MCF 10A (cell line): Measurements from ENCODE around the gene NKD1. TPM values are rescaled to one million over a fixed set of nuclear protein-coding genes. Genes with fewer than 3 reads are reported as not detected.
"Not testable (repeated sequence)": the region's sequence is repeated elsewhere in the genome, so short reads cannot be mapped to it uniquely, and the experiment has no call there.

Source experiments
- BruUV-seq: library from RNA; stranded (reverse); fragments of 400-500 nt; replicated peaks from 2 replicates; lab custom pipeline; 2021; lab: Mats Ljungman, UMichigan
- CTCF ChIA-PET: fragments of 300-600 bp; sonication (Branson Sonifier 250); formaldehyde crosslinking; extraction: SDS; loops from one replicate; lab custom pipeline; 2021; ENCODE audit warnings: antibody characterized with exemption, inconsistent platforms; lab: Yijun Ruan, JAX
- POLR2A ChIA-PET: fragments of 300-600, 350-650 bp; sonication (Branson Sonifier 250); formaldehyde crosslinking; extraction: SDS; loops from one replicate; lab custom pipeline; 2020; ENCODE audit warnings: antibody characterized with exemption, inconsistent platforms; lab: Yijun Ruan, JAX
- DNase-seq: peaks from one replicate; pipeline ENCODE4 v3.0.0-alpha.2; 2018; ENCODE audit not compliant: unreplicated experiment
- H3K27ac Mint-ChIP-seq: one replicate; pipeline ENCODE4 v1.8.0; 2022; ENCODE audit warnings: mild to moderate bottlenecking, low read depth, mixed read lengths; ENCODE audit not compliant: unreplicated experiment
- H3K27me3 Mint-ChIP-seq: one replicate; pipeline ENCODE4 v1.8.0; 2022; ENCODE audit warnings: mixed read lengths; ENCODE audit not compliant: insufficient read depth, unreplicated experiment
- H3K36me3 Mint-ChIP-seq: one replicate; pipeline ENCODE4 v1.8.0; 2022; ENCODE audit warnings: mild to moderate bottlenecking, moderate library complexity, mixed read lengths; ENCODE audit not compliant: insufficient read depth, unreplicated experiment
- H3K4me1 Mint-ChIP-seq: one replicate; pipeline ENCODE4 v1.8.0; 2022; ENCODE audit warnings: mixed read lengths; ENCODE audit not compliant: insufficient read depth, unreplicated experiment
- H3K4me3 Mint-ChIP-seq: one replicate; pipeline ENCODE4 v1.8.0; 2022; ENCODE audit warnings: mild to moderate bottlenecking, moderate library complexity, mixed read lengths; ENCODE audit not compliant: unreplicated experiment
- H3K9me3 Mint-ChIP-seq: one replicate; pipeline ENCODE4 v1.8.0; 2022; ENCODE audit warnings: mixed read lengths; ENCODE audit not compliant: unreplicated experiment
- intact Hi-C: fragments of 100-400 bp; cut with micrococcal nuclease; formaldehyde crosslinking; loops from 2 replicates; pipeline ENCODE4 v1.14.1; 2022
- total RNA-seq: library from RNA; stranded (reverse); gene quantifications from 2 replicates; pipeline ENCODE4 v1.2.3, GENCODE V29; 2022
- TF ChIP-seq, protein P1 (sequence below): fragments of 200-600 bp; IDR thresholded peaks from one replicate; pipeline ENCODE4 v1.8.0; 2022; ENCODE audit warnings: antibody characterized with exemption, mild to moderate bottlenecking; ENCODE audit not compliant: unreplicated experiment

NKD1 gene
- total RNA-seq, 1 experiment from 2014 or later: 0.07 TPM

DNA sequence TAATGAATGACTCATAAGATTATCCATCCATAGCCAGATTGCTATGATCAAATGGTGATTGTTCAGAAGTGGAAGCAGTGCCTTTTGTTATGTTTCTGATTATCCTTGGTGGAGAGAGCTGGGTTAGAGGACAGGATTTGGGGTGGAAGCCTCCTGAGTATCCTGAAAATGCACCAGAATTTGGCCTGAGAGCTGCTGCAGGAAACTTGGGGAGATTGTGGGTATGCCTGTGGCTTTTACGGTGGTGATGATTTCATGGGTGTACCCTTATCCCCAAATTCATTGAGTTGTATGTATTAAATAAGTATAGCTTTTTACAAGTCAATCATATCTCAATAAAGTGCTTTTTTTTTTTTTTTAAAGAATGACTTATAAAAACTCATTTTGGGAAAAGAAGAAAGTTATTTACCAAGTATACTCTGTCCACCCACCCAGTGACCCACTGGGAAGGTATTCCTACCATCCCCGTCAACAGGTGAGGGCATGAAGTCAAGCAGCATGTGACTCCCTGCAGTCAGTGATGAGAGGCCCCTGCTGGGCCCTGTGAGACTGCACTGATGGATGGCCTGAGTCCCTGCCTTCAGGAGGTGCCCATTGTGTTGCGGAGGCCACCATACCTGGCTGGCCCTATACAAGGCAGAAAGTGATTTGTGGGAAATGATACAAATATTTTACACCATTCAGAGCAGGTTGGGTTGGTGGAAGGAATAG, 28.4 kb downstream of the NKD1 start:
- no peak for DNase-seq
- ChIA-PET POLR2A (no interaction called here), CTCF (interaction anchor here (0.6 kb wide), 1 partner anchor 242 kb away, joined by 4 read pairs; no protein-coding TSS in a partner anchor)
- Mint-ChIP-seq H3K27ac (no peak overlapping the region), H3K4me1 (no peaks in the 10 kb centered on the region), H3K9me3 (no peaks in the 10 kb centered on the region), H3K36me3 (no peaks in the 10 kb centered on the region), H3K27me3 (no peaks in the 10 kb centered on the region), H3K4me3 (no peak overlapping the region)
- TF ChIP-seq, protein P1, sequence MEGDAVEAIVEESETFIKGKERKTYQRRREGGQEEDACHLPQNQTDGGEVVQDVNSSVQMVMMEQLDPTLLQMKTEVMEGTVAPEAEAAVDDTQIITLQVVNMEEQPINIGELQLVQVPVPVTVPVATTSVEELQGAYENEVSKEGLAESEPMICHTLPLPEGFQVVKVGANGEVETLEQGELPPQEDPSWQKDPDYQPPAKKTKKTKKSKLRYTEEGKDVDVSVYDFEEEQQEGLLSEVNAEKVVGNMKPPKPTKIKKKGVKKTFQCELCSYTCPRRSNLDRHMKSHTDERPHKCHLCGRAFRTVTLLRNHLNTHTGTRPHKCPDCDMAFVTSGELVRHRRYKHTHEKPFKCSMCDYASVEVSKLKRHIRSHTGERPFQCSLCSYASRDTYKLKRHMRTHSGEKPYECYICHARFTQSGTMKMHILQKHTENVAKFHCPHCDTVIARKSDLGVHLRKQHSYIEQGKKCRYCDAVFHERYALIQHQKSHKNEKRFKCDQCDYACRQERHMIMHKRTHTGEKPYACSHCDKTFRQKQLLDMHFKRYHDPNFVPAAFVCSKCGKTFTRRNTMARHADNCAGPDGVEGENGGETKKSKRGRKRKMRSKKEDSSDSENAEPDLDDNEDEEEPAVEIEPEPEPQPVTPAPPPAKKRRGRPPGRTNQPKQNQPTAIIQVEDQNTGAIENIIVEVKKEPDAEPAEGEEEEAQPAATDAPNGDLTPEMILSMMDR: no peak
- intact Hi-C loops: no loop called here
- BruUV-seq: no TSS peak

DNA sequence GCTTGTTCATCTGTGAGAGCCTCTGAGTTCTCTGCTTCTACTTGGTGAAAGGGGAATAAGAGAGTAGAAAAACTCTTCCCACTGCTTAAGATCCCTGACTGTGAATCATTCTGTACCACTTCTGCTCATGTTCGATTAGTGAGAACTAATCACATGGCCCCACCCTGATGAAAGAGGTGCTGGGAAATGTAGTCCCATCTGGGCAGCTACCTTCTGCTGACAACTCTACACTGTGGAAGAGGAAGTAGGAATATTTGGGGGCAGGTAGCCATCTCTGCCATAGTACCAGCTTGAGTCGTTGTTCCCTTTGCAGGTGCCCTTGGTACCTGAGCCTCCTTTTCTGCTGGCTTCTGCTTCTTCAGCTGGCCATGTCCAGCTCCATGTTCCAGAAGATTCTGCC, 29.9 kb downstream of the NKD1 start:
- ChIA-PET POLR2A (no interaction called here), CTCF (interaction anchor here (0.6 kb wide), 1 partner anchor 1009 kb away, joined by 3 read pairs; no protein-coding TSS in a partner anchor)
- no peak overlapping the region for H3K27ac Mint-ChIP-seq
- H3K4me3 Mint-ChIP-seq: no peak overlapping the region
- TF ChIP-seq, protein P1: no peak
- DNase-seq: no peak
- H3K4me1 Mint-ChIP-seq: no peaks in the 10 kb centered on the region
- intact Hi-C loops: no loop called here
- no peaks in the 10 kb centered on the region for H3K27me3 Mint-ChIP-seq
- no peaks in the 10 kb centered on the region for H3K36me3 Mint-ChIP-seq
- no TSS peak for BruUV-seq
- H3K9me3 Mint-ChIP-seq: no peaks in the 10 kb centered on the region

DNA sequence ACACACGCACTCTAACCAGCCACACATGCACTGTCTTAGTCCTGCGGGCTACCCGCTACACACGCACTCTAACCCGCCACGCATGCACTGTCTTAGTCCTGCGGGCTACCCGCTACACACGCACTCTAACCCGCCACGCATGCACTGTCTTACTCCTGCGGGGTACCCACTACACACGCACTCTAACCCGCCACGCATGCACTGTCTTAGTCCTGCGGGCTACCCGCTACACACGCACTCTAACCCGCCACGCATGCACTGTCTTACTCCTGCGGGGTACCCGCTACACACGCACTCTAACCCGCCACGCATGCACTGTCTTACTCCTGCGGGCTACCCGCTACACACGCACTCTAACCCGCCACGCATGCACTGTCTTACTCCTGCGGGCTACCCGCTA, 31.2 kb downstream of the NKD1 start:
- POLR2A ChIA-PET: not testable (repeated sequence)

DNA sequence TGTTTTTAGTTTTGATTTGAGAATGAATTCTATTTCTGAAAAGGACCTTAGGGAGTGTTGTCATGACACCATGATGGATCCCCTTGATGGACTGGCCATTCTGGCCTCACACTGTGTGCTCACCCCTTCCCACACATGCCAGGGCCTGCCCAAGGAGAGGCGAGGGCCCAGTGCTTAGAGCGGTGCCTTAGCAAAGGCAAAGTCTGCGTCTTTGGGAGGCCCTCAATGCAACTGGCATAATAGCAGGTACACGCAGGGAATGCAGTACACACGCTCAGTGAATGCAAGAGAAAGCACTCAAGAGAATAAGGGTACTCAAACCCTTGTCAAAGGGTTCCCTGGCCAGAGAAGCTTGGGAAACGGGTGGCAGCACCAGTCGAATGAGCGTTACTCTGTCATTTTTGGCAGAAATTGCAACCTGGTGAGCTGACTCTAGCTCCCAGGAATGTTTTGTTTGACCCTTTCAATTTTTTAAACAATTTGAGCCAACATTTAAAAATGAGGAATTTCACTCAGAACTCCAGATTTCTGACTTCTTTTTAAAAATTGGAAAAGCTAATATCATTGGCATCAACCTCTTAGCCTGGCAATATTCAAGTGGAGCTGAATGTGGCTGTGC, 32.1 kb downstream of the NKD1 start:
- intact Hi-C loops: no loop called here
- TF ChIP-seq, protein P1: no peak
- no TSS peak for BruUV-seq
- H3K27me3 Mint-ChIP-seq: no peaks in the 10 kb centered on the region
- H3K36me3 Mint-ChIP-seq: no peaks in the 10 kb centered on the region
- DNase-seq: no peak
- H3K27ac Mint-ChIP-seq: no peak overlapping the region
- no peaks in the 10 kb centered on the region for H3K4me1 Mint-ChIP-seq
- POLR2A ChIA-PET: no interaction called here
- no peaks in the 10 kb centered on the region for H3K9me3 Mint-ChIP-seq
- no peak overlapping the region for H3K4me3 Mint-ChIP-seq
- CTCF ChIA-PET: interaction anchor here (1.1 kb wide), 1 partner anchor 205 kb away, joined by 4 read pairs; no protein-coding TSS in a partner anchor

More for the DNA sequence above, 31.2 kb downstream of the NKD1 start:
- BruUV-seq, intact Hi-C loops, H3K4me3 Mint-ChIP-seq, H3K9me3 Mint-ChIP-seq, H3K36me3 Mint-ChIP-seq, CTCF ChIA-PET, H3K4me1 Mint-ChIP-seq, H3K27me3 Mint-ChIP-seq, DNase-seq, H3K27ac Mint-ChIP-seq: not testable (repeated sequence)
